Gastroesophageal sphincter (tissue), 4 donors: ENCODE measurements around the gene XRCC5. TPM values are rescaled to one million over a fixed set of nuclear protein-coding genes. Genes with fewer than 3 reads are reported as not detected.

Experiments used
- ATAC-seq: fragments of 150-250 bp; one replicate; pipeline ENCODE4 v1.9.1; 2016; ENCODE audit warnings: mild to moderate bottlenecking, moderate library complexity
- H3K27ac ChIP-seq, 4 donors: fragments of 200-600 bp; sonication (generic) in 3 of 4; 1 replicate in 3 of 4; 2 replicates in 1 of 4; pipeline ENCODE4 v1.5.1; 2016 to 2019
- H3K27me3 ChIP-seq: fragments of 200-600 bp; sonication (generic); one replicate; pipeline ENCODE4 v1.5.1; 2019
- H3K36me3 ChIP-seq, 2 donors: fragments of 200-600 bp; sonication (generic); one replicate each; pipeline ENCODE4 v1.5.1; 2019; ENCODE audit warnings: control low read depth in 1 of 2
- H3K4me1 ChIP-seq, 3 donors: fragments of 200-600 bp; sonication (generic); 1 replicate in 2 of 3; 2 replicates in 1 of 3; pipeline ENCODE4 v1.5.1; 2016 to 2019; ENCODE audit warnings: control low read depth in 2 of 3
- H3K4me3 ChIP-seq, 2 donors: fragments of 200-600 bp; sonication (generic); one replicate each; pipeline ENCODE4 v1.5.1; 2019; ENCODE audit warnings: mild to moderate bottlenecking in 1 of 2, moderate library complexity in 1 of 2
- H3K9me3 ChIP-seq, 3 donors: fragments of 200-600 bp; sonication (generic); one replicate each; pipeline ENCODE4 v1.5.1; 2017 to 2019; ENCODE audit warnings: control low read depth in 2 of 3
- EP300 ChIP-seq: sonication (generic); formaldehyde crosslinking; IDR thresholded peaks from one replicate; pipeline ENCODE4 v1.6.1; 2017; ENCODE audit warnings: antibody characterized with exemption, mild to moderate bottlenecking
- POLR2A ChIP-seq, 2 donors: fragments of 450-650 bp; IDR thresholded peaks; one replicate each; pipeline ENCODE4 v1.6.1; 2017; ENCODE audit warnings: antibody characterized with exemption in 2 of 2, mild to moderate bottlenecking in 2 of 2, moderate library complexity in 1 of 2
- POLR2AphosphoS5 ChIP-seq: sonication (generic); formaldehyde crosslinking; IDR thresholded peaks from one replicate; pipeline ENCODE4 v1.6.1; 2017; ENCODE audit warnings: antibody characterized with exemption
- whole genome bisulfite sequencing, 2 donors: methylation state at CpG; one replicate each; pipeline ENCODE4 v1.1.5; 2018; ENCODE audit warnings: low coverage in 1 of 2; 5-methylcytosine and 5-hydroxymethylcytosine counted together
- total RNA-seq, 4 donors: library from RNA; depleted of rRNA; stranded (reverse); fragments of >200 nt; gene quantifications; one replicate each; pipeline ENCODE4 v1.1.0, GENCODE V29; 2016
- TF ChIP-seq, protein P1 (sequence below), 4 experiments: fragments of 200-600 bp in 2 of 4; fragments of 450-650 bp in 2 of 4; sonication (generic) in 1 of 4; IDR thresholded peaks; one replicate each; pipeline ENCODE4 v1.5.1; 2017 to 2019; ENCODE audit warnings: antibody characterized with exemption in 4 of 4, mild to moderate bottlenecking in 2 of 4, moderate library complexity in 2 of 4

Gene XRCC5
- total RNA-seq, 4 donors from 2014 or later, result 143 to 190 (median 187) TPM

DNA sequence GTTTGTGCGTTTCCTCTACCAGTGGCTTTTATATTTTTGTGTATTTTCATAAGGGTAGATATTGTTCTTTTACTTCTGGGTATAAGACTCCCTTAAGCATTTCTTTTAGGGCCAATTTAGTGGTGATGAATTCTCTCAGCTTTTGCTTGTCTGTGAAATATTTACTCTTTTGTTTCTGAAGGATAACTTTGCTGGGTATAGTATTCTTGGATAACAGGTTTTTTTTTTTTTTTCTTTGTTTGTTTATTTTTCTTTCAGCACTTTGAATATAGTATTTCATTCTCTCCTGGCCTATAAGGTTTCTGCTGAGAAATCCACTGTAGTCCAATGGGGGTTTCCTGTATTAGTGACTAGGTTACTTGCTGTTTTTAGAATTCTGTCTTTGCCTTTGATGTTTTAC lies 122.7 kb downstream of the XRCC5 start:
- Histone ChIP-seq H3K27me3 (no peaks in the 10 kb centered on the region), H3K27ac (no peak overlapping the region), H3K4me1 (no peaks in the 10 kb centered on the region), H3K9me3 (peaks cover 0 to 19% (median 0%) of the 10 kb centered on the region in 3 donors), H3K4me3 (no peak overlapping the region), H3K36me3 (no peaks in the 10 kb centered on the region)
- 0% methylated on average over 1 of the region's 1 CpG for WGBS, 2 donors
- TF ChIP-seq, protein P1, sequence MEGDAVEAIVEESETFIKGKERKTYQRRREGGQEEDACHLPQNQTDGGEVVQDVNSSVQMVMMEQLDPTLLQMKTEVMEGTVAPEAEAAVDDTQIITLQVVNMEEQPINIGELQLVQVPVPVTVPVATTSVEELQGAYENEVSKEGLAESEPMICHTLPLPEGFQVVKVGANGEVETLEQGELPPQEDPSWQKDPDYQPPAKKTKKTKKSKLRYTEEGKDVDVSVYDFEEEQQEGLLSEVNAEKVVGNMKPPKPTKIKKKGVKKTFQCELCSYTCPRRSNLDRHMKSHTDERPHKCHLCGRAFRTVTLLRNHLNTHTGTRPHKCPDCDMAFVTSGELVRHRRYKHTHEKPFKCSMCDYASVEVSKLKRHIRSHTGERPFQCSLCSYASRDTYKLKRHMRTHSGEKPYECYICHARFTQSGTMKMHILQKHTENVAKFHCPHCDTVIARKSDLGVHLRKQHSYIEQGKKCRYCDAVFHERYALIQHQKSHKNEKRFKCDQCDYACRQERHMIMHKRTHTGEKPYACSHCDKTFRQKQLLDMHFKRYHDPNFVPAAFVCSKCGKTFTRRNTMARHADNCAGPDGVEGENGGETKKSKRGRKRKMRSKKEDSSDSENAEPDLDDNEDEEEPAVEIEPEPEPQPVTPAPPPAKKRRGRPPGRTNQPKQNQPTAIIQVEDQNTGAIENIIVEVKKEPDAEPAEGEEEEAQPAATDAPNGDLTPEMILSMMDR (IDR thresholded peaks at IDR 0.05), result no peak
- no peak for TF ChIP-seq POLR2A (IDR thresholded peaks at IDR 0.05)
- no peak for TF ChIP-seq POLR2AphosphoS5
- TF ChIP-seq EP300, result no peak
- no peak for ATAC-seq

DNA sequence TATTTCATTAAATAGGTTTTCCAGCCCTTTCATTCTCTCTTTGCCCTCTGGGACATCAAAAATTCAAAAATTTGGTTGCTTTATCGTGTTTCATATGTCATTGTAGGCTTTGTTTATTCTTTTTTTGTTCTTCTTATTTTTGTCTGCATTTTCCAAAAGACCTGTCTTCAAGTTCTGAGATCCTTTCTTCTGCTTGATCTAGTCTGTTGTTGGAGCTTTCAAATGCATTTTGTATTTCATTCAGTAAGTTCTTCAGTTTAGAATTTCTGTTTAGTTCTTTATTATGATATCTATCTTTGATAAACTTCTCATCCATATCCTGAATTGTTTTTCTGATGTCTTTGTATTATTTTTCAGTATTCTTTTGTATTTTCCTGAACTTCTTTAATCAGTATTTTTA lies 123.6 kb downstream of the XRCC5 start:
- H3K27ac ChIP-seq, result no peak overlapping the region
- no peak for ATAC-seq

DNA sequence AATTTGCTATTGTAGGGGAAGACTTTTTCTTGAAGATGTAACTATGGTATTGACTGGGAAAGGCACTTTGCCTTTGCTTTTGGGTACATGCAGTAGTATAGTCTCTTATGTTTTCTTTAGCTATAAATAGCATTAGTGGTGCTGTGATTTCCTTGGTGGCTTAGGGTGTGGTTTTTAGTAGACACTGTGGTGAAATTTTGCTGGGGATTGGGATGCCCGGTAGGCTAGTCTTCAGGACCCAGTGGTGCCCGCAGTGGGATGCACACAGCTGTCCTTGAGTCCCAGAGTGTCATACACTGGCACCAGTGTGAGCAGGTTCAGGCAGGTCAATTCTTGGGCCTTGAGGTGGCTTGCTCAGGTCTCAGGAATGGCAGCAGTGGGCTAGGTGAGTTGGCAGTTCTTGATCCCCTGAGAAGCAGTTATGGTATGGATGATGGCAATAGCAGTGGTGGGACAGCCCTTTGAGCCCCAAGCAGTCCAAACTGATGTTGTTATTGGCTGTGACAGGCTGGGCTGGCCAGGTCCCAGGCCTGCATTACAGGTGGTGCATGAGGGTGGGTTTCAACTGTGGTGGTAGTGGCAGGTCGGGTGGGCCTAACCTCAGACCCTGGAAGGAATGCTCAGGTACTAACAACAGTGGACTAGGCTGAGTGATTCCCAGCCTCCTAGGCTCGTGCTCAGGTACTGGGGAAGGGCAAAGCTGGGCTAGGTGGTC lies 124.3 kb downstream of the XRCC5 start:
- TF ChIP-seq EP300, result no peak
- TF ChIP-seq POLR2AphosphoS5, result no peak
- TF ChIP-seq POLR2A (IDR thresholded peaks at IDR 0.05), result no peak
- TF ChIP-seq, protein P1 (IDR thresholded peaks at IDR 0.05), result no peak
- peaks cover 0 to 19% (median 0%) of the 10 kb centered on the region in 3 donors for H3K9me3 ChIP-seq
- no peaks in the 10 kb centered on the region for H3K36me3 ChIP-seq
- ATAC-seq, result no peak
- WGBS, 2 donors, result no CpG with 5 or more reads among the region's 4 CpGs
- H3K4me3 ChIP-seq, result no peak overlapping the region
- no peak overlapping the region for H3K27ac ChIP-seq
- no peaks in the 10 kb centered on the region for H3K4me1 ChIP-seq
- no peaks in the 10 kb centered on the region for H3K27me3 ChIP-seq

More for the DNA sequence above, 123.6 kb downstream of the XRCC5 start:
- Histone ChIP-seq H3K4me3 (no peak overlapping the region), H3K9me3 (peaks cover 0 to 19% (median 0%) of the 10 kb centered on the region in 3 donors), H3K27me3 (no peaks in the 10 kb centered on the region), H3K4me1 (no peaks in the 10 kb centered on the region), H3K36me3 (no peaks in the 10 kb centered on the region)
- TF ChIP-seq EP300 (no peak), POLR2AphosphoS5 (no peak), POLR2A (IDR thresholded peaks at IDR 0.05) (no peak)
- TF ChIP-seq, protein P1 (IDR thresholded peaks at IDR 0.05), result no peak
- 80 to 81% methylated on average over 1 of the region's 1 CpG for WGBS, 2 donors

DNA sequence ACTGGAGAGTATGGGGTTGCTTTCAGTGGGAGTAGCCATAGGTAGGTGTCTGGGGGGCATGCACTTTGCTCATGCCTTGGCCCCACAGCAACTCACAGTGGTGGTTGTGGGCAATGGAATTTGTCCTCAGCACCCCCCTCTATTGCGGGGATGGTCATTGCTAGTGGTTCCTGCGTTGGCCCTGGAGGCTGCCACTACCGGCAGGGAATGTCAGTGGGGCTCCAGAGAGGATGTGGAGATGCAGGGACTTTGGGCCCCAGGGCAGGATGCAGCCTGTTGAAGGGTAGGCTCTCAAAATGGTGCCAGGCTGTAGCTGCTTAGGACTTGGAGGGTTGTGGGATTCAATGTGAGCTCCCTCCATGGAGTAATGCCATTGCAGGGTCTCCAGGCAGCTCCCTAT lies 125.0 kb downstream of the XRCC5 start:
- H3K4me1 ChIP-seq, result no peaks in the 10 kb centered on the region
- WGBS, 2 donors, result no CpG with 5 or more reads among the region's 3 CpGs
- TF ChIP-seq EP300, result no peak
- TF ChIP-seq POLR2A (IDR thresholded peaks at IDR 0.05), result no peak
- TF ChIP-seq POLR2AphosphoS5, result no peak
- TF ChIP-seq, protein P1 (IDR thresholded peaks at IDR 0.05), result no peak
- no peak for ATAC-seq
- H3K4me3 ChIP-seq, result no peak overlapping the region
- no peaks in the 10 kb centered on the region for H3K36me3 ChIP-seq
- H3K27me3 ChIP-seq, result no peaks in the 10 kb centered on the region
- peaks cover 0 to 19% (median 0%) of the 10 kb centered on the region in 3 donors for H3K9me3 ChIP-seq
- H3K27ac ChIP-seq, result no peak overlapping the region

DNA sequence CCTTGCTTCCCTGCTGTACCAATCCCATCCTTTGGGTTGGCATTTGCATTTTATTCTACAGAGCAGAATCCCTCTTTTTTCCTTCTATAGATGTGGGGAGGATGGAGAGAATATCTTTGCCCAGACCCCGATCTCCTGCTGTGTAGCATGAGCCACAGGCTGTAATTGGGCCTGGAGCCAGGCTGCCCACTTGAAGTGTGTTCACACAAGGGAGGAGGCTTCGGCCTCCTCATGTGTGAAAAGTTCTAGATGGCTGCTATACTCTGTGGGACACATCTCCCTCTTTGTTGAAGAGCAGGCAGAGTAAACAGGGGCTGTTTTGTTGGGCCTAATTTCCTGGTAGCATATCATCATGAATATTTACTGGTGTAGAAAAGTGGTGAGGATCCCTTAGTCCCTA lies 126.3 kb downstream of the XRCC5 start:
- no peak for ATAC-seq
- Histone ChIP-seq H3K9me3 (peaks cover 0 to 19% (median 0%) of the 10 kb centered on the region in 3 donors), H3K4me1 (no peaks in the 10 kb centered on the region), H3K27me3 (no peaks in the 10 kb centered on the region), H3K4me3 (no peak overlapping the region), H3K36me3 (no peaks in the 10 kb centered on the region), H3K27ac (no peak overlapping the region)
- TF ChIP-seq, protein P1 (IDR thresholded peaks at IDR 0.05), result no peak
- TF ChIP-seq POLR2AphosphoS5, result no peak
- no peak for TF ChIP-seq POLR2A (IDR thresholded peaks at IDR 0.05)
- TF ChIP-seq EP300, result no peak
- 83 to 100% methylated on average over 1 to 2 of the region's 2 CpGs for WGBS, 2 donors
